SU-DHL-6 (cell line): Measurements from ENCODE around the gene VDR.
A peak's percentile ranks its signal among the peaks of the same experiment; 100 is the strongest.

ENCODE experiments used
- H2AFZ ChIP-seq: fragments of 200-600 bp; sonication (generic); 2 replicates; pipeline ENCODE4 v1.6.1; 2014; ENCODE audit warnings: low read depth, mild to moderate bottlenecking, moderate library complexity, mixed read lengths, antibody characterized with exemption, low read length; ENCODE audit not compliant: severe bottlenecking
- H3F3A ChIP-seq: fragments of 200-600 bp; shearing (Covaris generic); 2 replicates; pipeline ENCODE4 v1.6.0; 2016; ENCODE audit warnings: antibody characterized with exemption, mild to moderate bottlenecking; ENCODE audit not compliant: insufficient read depth
- H3K27ac ChIP-seq: fragments of 200-600 bp; sonication (generic); 2 replicates; pipeline ENCODE4 v1.5.1; 2016; ENCODE audit warnings: low read depth, mild to moderate bottlenecking, low read length, moderate library complexity, mixed read lengths
- H3K27me3 ChIP-seq: fragments of 200-600 bp; sonication (generic), shearing (Covaris generic); 2 replicates; pipeline ENCODE4 v1.6.0; 2014; ENCODE audit warnings: mild to moderate bottlenecking, low read length
- H3K36me3 ChIP-seq: fragments of 200-600 bp; sonication (generic); 2 replicates; pipeline ENCODE4 v1.6.1; 2014; ENCODE audit warnings: mild to moderate bottlenecking, low read length, mixed read lengths
- H3K4me2 ChIP-seq: fragments of 300-600, 200-600 bp; shearing (Covaris generic), sonication (generic); 2 replicates; pipeline ENCODE4 v1.6.0; 2014; ENCODE audit warnings: low read length, low read depth, mild to moderate bottlenecking; ENCODE audit not compliant: poor library complexity, severe bottlenecking
- H3K4me3 ChIP-seq: fragments of 200-600 bp; sonication (generic); 2 replicates; pipeline ENCODE4 v1.5.1; 2014; ENCODE audit warnings: antibody characterized with exemption, low read length, mild to moderate bottlenecking, mixed read lengths; ENCODE audit not compliant: insufficient read depth, poor library complexity, severe bottlenecking
- H3K79me2 ChIP-seq: fragments of 200-600 bp; sonication (generic); 2 replicates; pipeline ENCODE4 v1.6.1; 2014; ENCODE audit warnings: mild to moderate bottlenecking, low read length, moderate library complexity; ENCODE audit not compliant: insufficient read depth
- H3K9ac ChIP-seq: fragments of 200-600 bp; sonication (generic); 2 replicates; pipeline ENCODE4 v1.7.0; 2014; ENCODE audit warnings: mild to moderate bottlenecking, low read length
- H3K9me2 ChIP-seq: fragments of 200-600 bp; sonication (generic); replicated peaks from 2 replicates; pipeline ENCODE4 v1.6.1; 2014; ENCODE audit warnings: low read length; ENCODE audit not compliant: insufficient read depth
- H3K9me3 ChIP-seq: fragments of 200-600 bp; sonication (generic); 2 replicates; pipeline ENCODE4 v1.6.1; 2014; ENCODE audit warnings: low read length, mixed read lengths; ENCODE audit not compliant: insufficient read depth
- H4K20me1 ChIP-seq: fragments of 200-600 bp; sonication (generic); 2 replicates; pipeline ENCODE4 v1.6.1; 2014; ENCODE audit warnings: low read depth, mild to moderate bottlenecking, antibody characterized with exemption, low read length, moderate library complexity, mixed read lengths
- EZH2phosphoT487 ChIP-seq: fragments of 200-600 bp; sonication (generic), shearing (Covaris generic); conservative IDR thresholded peaks from 2 replicates; pipeline ENCODE4 v1.6.1; 2018; ENCODE audit warnings: mild to moderate bottlenecking, antibody characterized with exemption, low read length, moderate library complexity, mixed read lengths
- TF ChIP-seq, protein P1 (sequence below): fragments of 200-600 bp; sonication (generic); IDR thresholded peaks from one replicate; pipeline ENCODE4 v1.5.1; 2017; ENCODE audit warnings: antibody characterized with exemption, mild to moderate bottlenecking, low read length, moderate library complexity; ENCODE audit not compliant: insufficient read depth, poor library complexity, severe bottlenecking

VDR gene

DNA sequence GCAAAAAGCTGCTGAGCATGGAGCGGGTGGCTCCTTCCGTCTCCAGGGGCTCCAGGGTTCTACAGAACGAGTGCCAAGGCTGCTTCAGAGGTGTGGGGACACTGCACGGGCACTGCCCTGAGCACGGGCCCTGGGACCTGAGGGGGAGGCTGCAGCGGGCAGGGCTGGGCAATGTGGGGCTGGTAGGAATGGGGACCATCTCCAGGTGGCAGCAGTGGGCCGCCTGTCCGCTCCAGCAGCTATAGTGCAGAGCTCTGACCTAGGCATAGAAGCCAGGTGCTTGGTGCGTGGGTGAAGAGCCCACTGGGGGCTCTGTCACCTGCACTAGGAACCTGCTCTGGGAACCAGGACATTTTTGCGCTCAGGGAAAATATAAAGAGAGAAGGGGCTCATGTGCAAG is 107.4 kb downstream of the VDR start:
- Histone ChIP-seq H3K27me3 (no peaks in the 10 kb centered on the region), H3K4me2 (no peak overlapping the region), H3K36me3 (peaks cover 3% of the 10 kb centered on the region; the same call in 1 of the 2 replicates), H3K9me3 (no peaks in the 10 kb centered on the region), H3K79me2 (no peaks in the 10 kb centered on the region; the same call in 1 of the 2 replicates), H2AFZ (no peak overlapping the region), H3F3A (no peaks in the 10 kb centered on the region), H4K20me1 (no peaks in the 10 kb centered on the region), H3K27ac (no peak overlapping the region), H3K4me3 (no peak overlapping the region), H3K9ac (no peak overlapping the region), H3K9me2 (no peaks in the 10 kb centered on the region)
- TF ChIP-seq, protein P1, sequence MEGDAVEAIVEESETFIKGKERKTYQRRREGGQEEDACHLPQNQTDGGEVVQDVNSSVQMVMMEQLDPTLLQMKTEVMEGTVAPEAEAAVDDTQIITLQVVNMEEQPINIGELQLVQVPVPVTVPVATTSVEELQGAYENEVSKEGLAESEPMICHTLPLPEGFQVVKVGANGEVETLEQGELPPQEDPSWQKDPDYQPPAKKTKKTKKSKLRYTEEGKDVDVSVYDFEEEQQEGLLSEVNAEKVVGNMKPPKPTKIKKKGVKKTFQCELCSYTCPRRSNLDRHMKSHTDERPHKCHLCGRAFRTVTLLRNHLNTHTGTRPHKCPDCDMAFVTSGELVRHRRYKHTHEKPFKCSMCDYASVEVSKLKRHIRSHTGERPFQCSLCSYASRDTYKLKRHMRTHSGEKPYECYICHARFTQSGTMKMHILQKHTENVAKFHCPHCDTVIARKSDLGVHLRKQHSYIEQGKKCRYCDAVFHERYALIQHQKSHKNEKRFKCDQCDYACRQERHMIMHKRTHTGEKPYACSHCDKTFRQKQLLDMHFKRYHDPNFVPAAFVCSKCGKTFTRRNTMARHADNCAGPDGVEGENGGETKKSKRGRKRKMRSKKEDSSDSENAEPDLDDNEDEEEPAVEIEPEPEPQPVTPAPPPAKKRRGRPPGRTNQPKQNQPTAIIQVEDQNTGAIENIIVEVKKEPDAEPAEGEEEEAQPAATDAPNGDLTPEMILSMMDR = peak; percentile 69
- TF ChIP-seq EZH2phosphoT487 = no peak

DNA sequence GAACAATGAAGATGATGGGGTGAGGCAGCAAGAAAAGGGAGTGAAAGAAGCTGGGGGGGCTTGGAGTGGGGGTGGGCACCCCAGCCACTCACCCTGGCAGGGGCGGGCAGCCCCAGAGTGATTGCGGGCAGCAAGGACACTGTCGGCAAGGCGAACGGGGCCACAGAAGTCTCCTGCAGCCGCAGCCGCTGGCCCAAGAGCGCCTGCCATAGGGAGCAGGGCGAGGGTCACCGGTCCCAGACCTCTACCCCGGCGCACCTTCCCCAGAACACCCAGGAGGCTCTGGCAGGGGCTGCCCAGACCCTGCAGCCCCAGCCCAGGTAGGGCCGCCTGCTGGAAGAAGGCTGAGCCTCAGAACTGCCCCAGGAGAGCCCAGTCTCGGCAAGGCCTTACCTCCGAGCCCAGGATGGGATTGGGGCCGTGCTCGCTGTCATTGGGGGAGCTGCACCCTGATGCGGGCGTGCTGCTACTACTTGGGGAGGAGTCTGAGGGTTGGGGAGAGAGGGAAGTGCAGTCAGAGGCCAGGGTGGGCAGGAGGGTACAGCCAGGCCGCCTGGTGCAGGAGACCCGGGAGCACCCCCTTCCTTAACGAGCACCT is 108.9 kb downstream of the VDR start:
- Histone ChIP-seq H3K4me2 (no peak overlapping the region), H2AFZ (no peak overlapping the region), H3K27ac (no peak overlapping the region), H3K27me3 (no peaks in the 10 kb centered on the region), H3K36me3 (peaks cover 4% of the 10 kb centered on the region; the same call in 1 of the 2 replicates), H3K9me3 (no peaks in the 10 kb centered on the region), H3K4me3 (no peak overlapping the region), H3K9ac (no peak overlapping the region), H3K9me2 (no peaks in the 10 kb centered on the region), H4K20me1 (no peaks in the 10 kb centered on the region), H3F3A (no peaks in the 10 kb centered on the region), H3K79me2 (no peaks in the 10 kb centered on the region)
- TF ChIP-seq, protein P1 = no peak
- no peak for TF ChIP-seq EZH2phosphoT487

DNA sequence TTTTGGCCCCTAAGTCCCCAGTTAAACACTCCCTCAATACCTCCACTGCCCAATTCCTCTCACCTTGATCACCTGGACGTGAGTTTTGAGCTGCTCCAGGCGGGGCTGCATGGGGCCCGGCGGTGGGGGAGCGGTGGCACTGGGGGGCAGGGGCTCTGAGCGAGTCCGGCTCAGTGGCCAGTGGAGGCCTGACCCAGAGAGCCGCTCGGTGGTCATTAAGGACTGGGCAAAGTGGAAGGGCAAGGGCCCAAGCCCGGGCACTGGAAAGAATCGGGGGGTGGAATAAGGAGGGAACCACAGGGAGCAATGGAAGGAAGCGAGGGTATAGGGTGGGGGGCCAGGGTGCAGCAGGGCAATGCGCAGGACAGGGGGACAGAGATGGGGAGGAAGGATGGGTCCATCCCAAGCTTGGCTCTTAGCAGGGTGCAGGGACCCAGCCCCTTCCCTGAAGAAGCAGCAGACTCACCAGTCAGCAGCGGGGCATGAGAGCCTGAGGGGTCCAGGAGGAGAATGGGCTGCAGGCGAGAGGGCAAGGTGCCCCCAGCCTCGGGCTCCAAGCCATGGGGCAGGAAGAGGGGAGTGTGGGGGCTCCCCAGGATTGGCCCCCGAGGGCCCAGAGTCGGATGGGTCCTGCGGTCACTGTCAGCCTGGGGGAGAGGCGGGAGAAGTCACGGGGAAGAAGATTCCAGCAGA is 109.5 kb downstream of the VDR start:
- no peak overlapping the region for H3K9ac ChIP-seq
- peaks cover 4% of the 10 kb centered on the region; the same call in 1 of the 2 replicates for H3K36me3 ChIP-seq
- H3K4me2 ChIP-seq = no peak overlapping the region
- no peak overlapping the region for H3K27ac ChIP-seq
- no peaks in the 10 kb centered on the region for H3K9me2 ChIP-seq
- no peak overlapping the region for H2AFZ ChIP-seq
- H3F3A ChIP-seq = no peaks in the 10 kb centered on the region
- H3K27me3 ChIP-seq = no peaks in the 10 kb centered on the region
- no peaks in the 10 kb centered on the region for H3K9me3 ChIP-seq
- no peaks in the 10 kb centered on the region for H3K79me2 ChIP-seq
- no peak for TF ChIP-seq EZH2phosphoT487
- TF ChIP-seq, protein P1 = no peak
- no peaks in the 10 kb centered on the region for H4K20me1 ChIP-seq
- H3K4me3 ChIP-seq = no peak overlapping the region
